ENCODE data around the gene EDEM2.

DNA sequence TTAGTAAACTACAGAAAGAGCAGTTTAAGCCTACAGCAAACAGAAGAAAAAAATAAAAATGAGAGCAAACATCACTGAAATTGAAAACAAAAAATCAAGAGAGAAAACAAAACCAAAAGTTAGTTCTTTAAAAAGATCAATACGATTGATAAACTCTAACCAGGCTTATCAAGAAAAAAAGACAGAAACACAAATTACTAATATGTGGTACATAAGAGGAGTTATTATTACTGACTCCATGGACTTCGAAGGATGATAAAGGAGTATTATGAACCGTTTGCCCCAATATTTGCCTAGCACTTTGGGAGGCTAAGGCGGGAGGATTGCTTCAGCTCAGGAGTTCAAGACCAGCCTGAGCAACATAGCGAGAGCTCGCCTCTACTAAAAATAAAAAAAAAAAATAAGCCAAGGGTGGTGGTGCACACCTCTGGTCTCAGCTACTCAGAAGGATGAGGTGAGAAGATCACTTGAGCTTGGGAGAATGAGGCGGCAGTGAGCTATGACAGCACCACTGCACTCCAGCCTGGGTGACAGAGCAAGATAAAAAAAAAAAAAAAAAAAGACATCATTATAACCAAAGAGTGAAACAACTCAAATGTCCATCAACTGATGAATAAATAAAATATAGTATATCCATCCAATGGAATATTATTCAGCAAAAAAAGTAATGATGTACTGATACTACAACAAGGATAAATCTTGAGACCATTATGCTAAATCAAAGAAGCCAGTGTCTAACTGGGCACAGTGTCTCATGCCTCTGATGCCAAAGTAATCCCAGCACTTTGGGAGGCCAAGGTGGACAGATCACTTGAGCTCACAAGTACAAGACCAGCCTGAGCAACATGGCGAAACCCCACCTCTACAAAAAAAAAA lies 67.4 kb downstream of the EDEM2 start:
- TF ChIP-seq, protein P1, sequence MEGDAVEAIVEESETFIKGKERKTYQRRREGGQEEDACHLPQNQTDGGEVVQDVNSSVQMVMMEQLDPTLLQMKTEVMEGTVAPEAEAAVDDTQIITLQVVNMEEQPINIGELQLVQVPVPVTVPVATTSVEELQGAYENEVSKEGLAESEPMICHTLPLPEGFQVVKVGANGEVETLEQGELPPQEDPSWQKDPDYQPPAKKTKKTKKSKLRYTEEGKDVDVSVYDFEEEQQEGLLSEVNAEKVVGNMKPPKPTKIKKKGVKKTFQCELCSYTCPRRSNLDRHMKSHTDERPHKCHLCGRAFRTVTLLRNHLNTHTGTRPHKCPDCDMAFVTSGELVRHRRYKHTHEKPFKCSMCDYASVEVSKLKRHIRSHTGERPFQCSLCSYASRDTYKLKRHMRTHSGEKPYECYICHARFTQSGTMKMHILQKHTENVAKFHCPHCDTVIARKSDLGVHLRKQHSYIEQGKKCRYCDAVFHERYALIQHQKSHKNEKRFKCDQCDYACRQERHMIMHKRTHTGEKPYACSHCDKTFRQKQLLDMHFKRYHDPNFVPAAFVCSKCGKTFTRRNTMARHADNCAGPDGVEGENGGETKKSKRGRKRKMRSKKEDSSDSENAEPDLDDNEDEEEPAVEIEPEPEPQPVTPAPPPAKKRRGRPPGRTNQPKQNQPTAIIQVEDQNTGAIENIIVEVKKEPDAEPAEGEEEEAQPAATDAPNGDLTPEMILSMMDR (IDR thresholded peaks at IDR 0.05 in 8 of 11, conservative IDR thresholded peaks at IDR 0.05 in 3 of 11) = no peak
- TF ChIP-seq POLR2A (IDR thresholded peaks at IDR 0.05) (no peak), POLR2AphosphoS5 (IDR thresholded peaks at IDR 0.05) (no peak)
